Activated T-cell treated with anti-CD3 and anti-CD28 coated beads, Interleukin-2, amount 50 U/mL, for 4 hours (primary cell): ENCODE results near the gene RBM44. TPM values are rescaled to one million over a fixed set of nuclear protein-coding genes. Genes with fewer than 3 reads are reported as not detected.

Experiments
- ATAC-seq, 2 donors: fragments of 200-7000 bp; cut with Tn5 transposase; one replicate each; pipeline ENCODE4 v1.10.0; 2021
- DNase-seq: peaks from one replicate; pipeline ENCODE4 v3.0.0-alpha.2; 2020
- H3K27me3 Mint-ChIP-seq: one replicate; pipeline ENCODE4 v1.8.0; 2021; ENCODE audit warnings: low read depth, mixed read lengths
- H3K36me3 Mint-ChIP-seq: one replicate; pipeline ENCODE4 v1.8.0; 2022; ENCODE audit warnings: mixed read lengths; ENCODE audit not compliant: insufficient read depth
- H3K4me1 Mint-ChIP-seq: one replicate; pipeline ENCODE4 v1.8.0; 2021; ENCODE audit warnings: low read depth, mixed read lengths
- H3K4me3 Mint-ChIP-seq: one replicate; pipeline ENCODE4 v1.8.0; 2021; ENCODE audit warnings: mild to moderate bottlenecking, moderate library complexity, mixed read lengths
- H3K9me3 Mint-ChIP-seq: one replicate; pipeline ENCODE4 v1.8.0; 2021; ENCODE audit warnings: mixed read lengths
- total RNA-seq, 3 donors: library from RNA; stranded (reverse); gene quantifications; one replicate each; pipeline ENCODE4 v1.2.1, GENCODE V29; 2021

RBM44 gene
- total RNA-seq, 3 donors from 2014 or later: 0.33 to 0.69 (median 0.68) TPM

GRCh38 chr2:237889016-237889415 is 90.4 kb downstream of the RBM44 start:
- DNase-seq (no peak), ATAC-seq (no peak)
- peaks cover 12% of the 10 kb centered on the region for H3K4me1 Mint-ChIP-seq
- no peaks in the 10 kb centered on the region for H3K27me3 Mint-ChIP-seq
- H3K4me3 Mint-ChIP-seq: no peak overlapping the region
- H3K9me3 Mint-ChIP-seq: no peaks in the 10 kb centered on the region
- H3K36me3 Mint-ChIP-seq: no peaks in the 10 kb centered on the region

- Mint-ChIP-seq H3K36me3 (no peaks in the 10 kb centered on the region), H3K27me3 (no peaks in the 10 kb centered on the region), H3K9me3 (no peaks in the 10 kb centered on the region), H3K4me1 (peaks cover 12% of the 10 kb centered on the region), H3K4me3 (no peak overlapping the region)
- no peak for ATAC-seq
- no peak for DNase-seq
These were observed 91.2 kb downstream of the RBM44 start for GRCh38 chr2:237889811-237890210.

Other genes with a start within 250 kb of the RBM44 start
- gene PRLH, start 232.2 kb upstream of the RBM44 start, total RNA-seq: not detected
- under 1 TPM in 1 of 3 donors, not detected in 2; 0.14 TPM for gene RAB17, start 208.0 kb upstream of the RBM44 start, total RNA-seq
- 100 to 1,000 TPM; 160 to 203 (median 169) TPM for gene LRRFIP1, start 171.2 kb upstream of the RBM44 start, total RNA-seq
- under 1 TPM; 0.43 to 0.53 (median 0.46) TPM for gene RAMP1, start 60.8 kb downstream of the RBM44 start, total RNA-seq
- 10 to 100 TPM; 64.2 to 66.2 (median 66.1) TPM for gene UBE2F, start 168.2 kb downstream of the RBM44 start, total RNA-seq